DOHH2 (cell line): ENCODE measurements around the gene TFAP2D.

ENCODE experiments used
- H3F3A ChIP-seq: fragments of 200-600 bp; sonication (generic), shearing (Covaris generic); 2 replicates; pipeline ENCODE4 v1.6.0; 2016; ENCODE audit warnings: antibody characterized with exemption, mild to moderate bottlenecking; ENCODE audit not compliant: control insufficient read depth, insufficient read depth
- H3K27ac ChIP-seq: fragments of 200-600 bp; sonication (generic); 2 replicates; pipeline ENCODE4 v1.5.1; 2014; ENCODE audit warnings: low read depth, mild to moderate bottlenecking, low read length, moderate library complexity
- H3K27me3 ChIP-seq: fragments of 200-600 bp; sonication (generic); 2 replicates; pipeline ENCODE4 v1.6.1; 2014; ENCODE audit warnings: mild to moderate bottlenecking, low read length, mixed read lengths; ENCODE audit not compliant: control insufficient read depth
- H3K36me3 ChIP-seq: fragments of 200-600 bp; sonication (generic); 2 replicates; pipeline ENCODE4 v1.6.1; 2014; ENCODE audit warnings: mild to moderate bottlenecking, low read length, moderate library complexity, mixed read lengths; ENCODE audit not compliant: control insufficient read depth
- H3K4me1 ChIP-seq: fragments of 200-600 bp; sonication (generic); 2 replicates; pipeline ENCODE4 v1.6.1; 2014; ENCODE audit warnings: mild to moderate bottlenecking, low read length, mixed read lengths; ENCODE audit not compliant: control insufficient read depth
- H3K4me2 ChIP-seq: fragments of 200-600 bp; sonication (generic); 2 replicates; pipeline ENCODE4 v1.6.0; 2014; ENCODE audit warnings: mild to moderate bottlenecking, low read length, moderate library complexity
- H3K4me3 ChIP-seq: fragments of 200-600 bp; sonication (generic); 2 replicates; pipeline ENCODE4 v1.5.1; 2014; ENCODE audit warnings: mild to moderate bottlenecking, low read length, mixed read lengths
- H3K79me2 ChIP-seq: fragments of 200-600 bp; sonication (generic); 2 replicates; pipeline ENCODE4 v1.6.1; 2014; ENCODE audit warnings: mild to moderate bottlenecking, low read length, mixed read lengths; ENCODE audit not compliant: control insufficient read depth
- H3K9me2 ChIP-seq: fragments of 200-600 bp; sonication (generic); replicated peaks from 2 replicates; pipeline ENCODE4 v1.6.1; 2014; ENCODE audit warnings: mild to moderate bottlenecking, low read length, mixed read lengths; ENCODE audit not compliant: control insufficient read depth
- H3K9me3 ChIP-seq: fragments of 200-600 bp; sonication (generic); 2 replicates; pipeline ENCODE4 v1.6.1; 2014; ENCODE audit warnings: antibody characterized with exemption, low read length, mixed read lengths; ENCODE audit not compliant: control insufficient read depth, insufficient read depth
- H4K20me1 ChIP-seq: fragments of 200-600 bp; sonication (generic); 2 replicates; pipeline ENCODE4 v1.6.0; 2014; ENCODE audit warnings: low read depth, mild to moderate bottlenecking, antibody characterized with exemption, low read length, moderate library complexity; ENCODE audit not compliant: control insufficient read depth, insufficient read depth
- EZH2phosphoT487 ChIP-seq: fragments of 200-600 bp; sonication (generic); IDR thresholded peaks from 2 replicates; pipeline ENCODE4 v1.6.1; 2017; ENCODE audit warnings: borderline replicate concordance, mild to moderate bottlenecking, antibody characterized with exemption, low read length, moderate library complexity, mixed read lengths
- TF ChIP-seq, protein P1 (sequence below): fragments of 200-600 bp; sonication (generic); IDR thresholded peaks from one replicate; pipeline ENCODE4 v1.5.1; 2014; ENCODE audit warnings: antibody characterized with exemption, mild to moderate bottlenecking, low read depth, low read length; ENCODE audit not compliant: poor library complexity, severe bottlenecking

The TFAP2D gene

DNA sequence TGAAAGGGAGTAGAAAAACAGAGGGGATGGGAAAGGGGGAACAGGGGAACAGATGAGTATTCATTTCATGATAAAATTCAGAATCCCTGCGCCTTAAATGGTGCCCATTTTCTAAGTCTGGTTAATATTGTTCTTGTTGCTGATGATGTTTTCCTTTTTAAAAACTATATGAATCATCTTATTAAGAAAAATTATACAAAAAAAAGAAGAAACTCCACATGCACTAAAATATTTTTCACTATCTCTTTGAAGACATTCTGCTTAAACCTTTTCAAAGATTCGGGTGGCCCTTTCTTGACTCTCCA lies 104.3 kb downstream of the TFAP2D start:
- no peak for TF ChIP-seq EZH2phosphoT487
- TF ChIP-seq, protein P1, sequence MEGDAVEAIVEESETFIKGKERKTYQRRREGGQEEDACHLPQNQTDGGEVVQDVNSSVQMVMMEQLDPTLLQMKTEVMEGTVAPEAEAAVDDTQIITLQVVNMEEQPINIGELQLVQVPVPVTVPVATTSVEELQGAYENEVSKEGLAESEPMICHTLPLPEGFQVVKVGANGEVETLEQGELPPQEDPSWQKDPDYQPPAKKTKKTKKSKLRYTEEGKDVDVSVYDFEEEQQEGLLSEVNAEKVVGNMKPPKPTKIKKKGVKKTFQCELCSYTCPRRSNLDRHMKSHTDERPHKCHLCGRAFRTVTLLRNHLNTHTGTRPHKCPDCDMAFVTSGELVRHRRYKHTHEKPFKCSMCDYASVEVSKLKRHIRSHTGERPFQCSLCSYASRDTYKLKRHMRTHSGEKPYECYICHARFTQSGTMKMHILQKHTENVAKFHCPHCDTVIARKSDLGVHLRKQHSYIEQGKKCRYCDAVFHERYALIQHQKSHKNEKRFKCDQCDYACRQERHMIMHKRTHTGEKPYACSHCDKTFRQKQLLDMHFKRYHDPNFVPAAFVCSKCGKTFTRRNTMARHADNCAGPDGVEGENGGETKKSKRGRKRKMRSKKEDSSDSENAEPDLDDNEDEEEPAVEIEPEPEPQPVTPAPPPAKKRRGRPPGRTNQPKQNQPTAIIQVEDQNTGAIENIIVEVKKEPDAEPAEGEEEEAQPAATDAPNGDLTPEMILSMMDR = no peak
- H4K20me1 ChIP-seq = no peaks in the 10 kb centered on the region
- no peaks in the 10 kb centered on the region for H3K9me2 ChIP-seq
- peaks cover 4% of the 10 kb centered on the region; the same call in 1 of the 2 replicates for H3K4me1 ChIP-seq
- no peaks in the 10 kb centered on the region for H3F3A ChIP-seq
- no peaks in the 10 kb centered on the region for H3K79me2 ChIP-seq
- H3K27me3 ChIP-seq = peaks cover 37% of the 10 kb centered on the region
- no peak overlapping the region for H3K4me3 ChIP-seq
- H3K4me2 ChIP-seq = no peak overlapping the region
- no peaks in the 10 kb centered on the region for H3K36me3 ChIP-seq
- no peak overlapping the region for H3K27ac ChIP-seq
- H3K9me3 ChIP-seq = no peaks in the 10 kb centered on the region

DNA sequence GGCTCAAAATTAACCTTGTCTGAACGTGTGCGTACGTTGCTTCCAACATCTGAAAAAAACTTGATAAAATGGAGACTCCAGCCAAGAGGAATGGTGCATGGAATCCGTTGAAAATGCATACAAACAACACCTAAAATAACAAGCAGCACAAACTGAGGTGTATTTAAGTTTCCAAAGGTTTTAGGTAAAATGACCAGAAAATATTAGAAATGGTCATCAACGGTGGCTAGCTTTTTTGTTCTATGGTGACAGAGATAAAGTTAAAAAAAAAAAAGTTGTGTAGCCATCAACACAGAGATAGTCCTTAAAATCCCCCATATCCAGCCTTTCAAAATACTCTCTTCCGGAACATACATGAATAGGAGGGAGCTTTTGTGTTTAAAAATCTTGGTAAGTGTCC lies 104.7 kb downstream of the TFAP2D start:
- no peaks in the 10 kb centered on the region for H4K20me1 ChIP-seq
- no peaks in the 10 kb centered on the region for H3K9me3 ChIP-seq
- H3K36me3 ChIP-seq = no peaks in the 10 kb centered on the region
- peaks cover 4% of the 10 kb centered on the region; the same call in 1 of the 2 replicates for H3K4me1 ChIP-seq
- no peak overlapping the region for H3K27ac ChIP-seq
- no peak for TF ChIP-seq EZH2phosphoT487
- TF ChIP-seq, protein P1 = no peak
- no peaks in the 10 kb centered on the region for H3K9me2 ChIP-seq
- no peak overlapping the region for H3K4me3 ChIP-seq
- no peaks in the 10 kb centered on the region for H3F3A ChIP-seq
- no peaks in the 10 kb centered on the region for H3K79me2 ChIP-seq
- H3K27me3 ChIP-seq = peaks cover 37% of the 10 kb centered on the region
- no peak overlapping the region for H3K4me2 ChIP-seq

DNA sequence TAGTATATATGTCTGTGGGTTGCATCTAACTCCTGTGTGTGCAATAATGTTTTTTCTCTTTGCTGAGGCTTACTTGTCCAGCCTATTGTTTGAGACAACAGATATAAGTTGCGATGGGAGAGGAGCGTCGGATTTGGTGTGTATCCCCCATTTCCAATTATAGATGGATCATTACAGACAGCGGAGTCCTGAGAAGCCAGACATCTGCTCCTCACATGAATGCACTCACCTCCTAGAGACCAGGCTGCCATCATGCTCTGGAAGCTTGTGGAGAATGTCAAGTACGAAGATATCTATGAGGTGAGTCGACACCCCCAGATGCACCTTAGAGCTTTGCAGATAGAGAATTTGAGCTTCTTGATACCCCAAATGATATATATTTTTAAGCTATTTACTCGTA lies 105.3 kb downstream of the TFAP2D start, which contains the start of gene TFAP2B:
Gene TFAP2B (plus strand): TSS at position 199 of the 400 bp plus-strand sequence. CDS start 21 bp downstream, at position 220.
- Histone ChIP-seq H3K4me2 (no peak within 1 kb of the TSS), H3K4me1 (peaks cover 4% of the 10 kb centered on the region; the same call in 1 of the 2 replicates), H3K4me3 (no peak within 1 kb of the TSS), H3K27ac (no peak within 1 kb of the TSS), H4K20me1 (no peaks in the 10 kb centered on the region), H3K27me3 (peaks cover 37% of the 10 kb centered on the region), H3K36me3 (no peaks in the 10 kb centered on the region), H3K9me2 (no peaks in the 10 kb centered on the region), H3F3A (no peaks in the 10 kb centered on the region), H3K79me2 (no peaks in the 10 kb centered on the region), H3K9me3 (no peaks in the 10 kb centered on the region)
- no peak for TF ChIP-seq EZH2phosphoT487
- TF ChIP-seq, protein P1 = no peak

DNA sequence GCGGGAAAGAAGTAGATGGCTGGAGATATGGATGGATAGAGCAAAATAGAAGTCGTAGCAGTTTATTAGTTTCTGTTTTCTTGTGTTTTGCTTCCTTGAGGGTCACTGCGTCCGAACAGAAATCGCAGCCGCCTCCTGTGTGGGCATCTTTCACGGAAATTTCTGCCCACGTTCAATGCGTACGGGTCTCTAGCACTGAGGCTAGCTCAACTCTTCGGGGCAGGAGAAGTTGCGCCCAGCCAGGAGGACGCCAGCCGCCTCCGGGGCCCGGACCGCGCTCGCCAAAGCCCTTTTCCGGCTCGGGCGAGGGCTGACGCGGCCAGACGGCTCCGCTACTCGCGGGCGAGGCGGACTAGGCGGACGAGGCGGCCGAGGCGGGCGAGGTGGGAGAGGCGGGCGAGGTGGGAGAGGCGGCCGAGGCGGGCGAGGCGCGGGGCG lies 106.2 kb downstream of the TFAP2D start:
- H3K9me2 ChIP-seq = no peaks in the 10 kb centered on the region
- H3K9me3 ChIP-seq = no peaks in the 10 kb centered on the region
- no peaks in the 10 kb centered on the region for H3K36me3 ChIP-seq
- H3K27me3 ChIP-seq = peaks cover 39% of the 10 kb centered on the region
- no peak overlapping the region for H3K4me2 ChIP-seq
- H4K20me1 ChIP-seq = no peaks in the 10 kb centered on the region
- no peaks in the 10 kb centered on the region for H3K79me2 ChIP-seq
- H3K4me3 ChIP-seq = no peak overlapping the region
- TF ChIP-seq, protein P1 = no peak
- TF ChIP-seq EZH2phosphoT487 = no peak
- H3K27ac ChIP-seq = no peak overlapping the region
- peaks cover 4% of the 10 kb centered on the region; the same call in 1 of the 2 replicates for H3K4me1 ChIP-seq
- H3F3A ChIP-seq = no peaks in the 10 kb centered on the region
